HG02981 (cell line): ENCODE results near the gene ALOX15.
"Not testable (repeated sequence)": the region's sequence is repeated elsewhere in the genome, so short reads cannot be mapped to it uniquely, and the experiment has no call there.

ENCODE experiments used
- ATAC-seq: cut with Tn5 transposase; IDR thresholded peaks from one replicate; pipeline ENCODE4 v1.9.1; 2021; ENCODE audit warnings: mild to moderate bottlenecking, moderate library complexity; ENCODE audit not compliant: unreplicated experiment

The ALOX15 gene

GRCh38 chr17:4594931-4595684, 46.4 kb downstream of the ALOX15 start:
- ATAC-seq = no peak

DNA sequence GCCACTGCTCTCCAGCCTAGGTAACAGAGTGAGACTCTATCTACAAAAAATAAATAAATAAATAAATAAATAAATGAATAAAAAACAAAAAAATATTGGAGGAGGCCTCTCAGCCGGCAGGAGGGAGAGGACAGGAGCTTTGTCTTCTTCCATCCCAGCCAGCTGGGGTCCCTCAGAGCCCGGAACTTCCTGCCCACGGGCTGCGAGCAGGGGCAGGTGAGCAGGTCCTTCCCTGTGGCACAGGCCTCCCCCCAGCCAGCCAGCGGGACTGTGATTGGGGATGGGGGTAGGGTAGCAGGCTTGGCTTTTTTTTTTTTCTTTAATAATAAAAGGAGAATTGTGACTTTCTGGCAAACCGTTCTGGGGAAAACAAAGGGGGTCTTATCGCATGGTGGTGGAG, 47.1 kb downstream of the ALOX15 start:
- ATAC-seq = no peak

- ATAC-seq = no peak
These were observed 48.5 kb downstream of the ALOX15 start for GRCh38 chr17:4593021-4593421.

DNA sequence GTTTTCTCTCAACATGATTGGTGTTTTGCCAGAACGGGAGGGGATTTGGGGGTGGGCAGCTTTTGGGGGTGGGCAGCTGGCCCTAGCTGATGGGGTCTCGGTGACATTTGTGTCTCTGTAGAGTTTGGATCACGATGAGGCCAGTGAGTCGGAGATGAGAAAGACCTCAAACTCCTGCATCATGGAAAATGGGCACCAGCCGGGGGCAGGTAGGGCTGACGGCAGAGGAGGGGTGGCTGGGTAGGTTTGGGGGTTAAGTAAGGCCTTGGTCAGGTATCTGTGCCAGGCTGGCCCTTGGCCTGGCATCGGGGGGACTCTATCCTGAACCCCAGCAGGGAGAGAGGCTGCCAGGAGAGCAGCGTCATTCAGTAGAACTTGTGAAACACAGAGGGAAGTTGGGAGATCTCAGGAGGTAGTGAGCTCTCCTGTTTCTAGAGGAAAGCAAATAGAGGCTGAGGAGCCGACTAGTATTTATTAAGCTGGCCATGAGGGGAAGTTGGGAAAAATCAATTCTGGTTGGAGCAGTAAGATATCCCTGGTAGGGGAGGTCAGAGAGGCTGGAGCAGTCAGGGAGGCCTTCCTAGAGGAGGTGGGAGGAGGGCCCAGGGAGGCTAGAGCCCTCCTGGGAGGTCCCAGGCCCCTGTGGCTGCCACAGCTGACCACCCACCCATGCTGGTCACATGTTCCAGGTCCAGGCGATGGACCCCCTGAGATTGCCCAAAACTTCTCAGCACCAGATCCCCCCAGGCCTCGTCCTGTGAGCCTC, 49.1 kb downstream of the ALOX15 start:
- no peak for ATAC-seq

DNA sequence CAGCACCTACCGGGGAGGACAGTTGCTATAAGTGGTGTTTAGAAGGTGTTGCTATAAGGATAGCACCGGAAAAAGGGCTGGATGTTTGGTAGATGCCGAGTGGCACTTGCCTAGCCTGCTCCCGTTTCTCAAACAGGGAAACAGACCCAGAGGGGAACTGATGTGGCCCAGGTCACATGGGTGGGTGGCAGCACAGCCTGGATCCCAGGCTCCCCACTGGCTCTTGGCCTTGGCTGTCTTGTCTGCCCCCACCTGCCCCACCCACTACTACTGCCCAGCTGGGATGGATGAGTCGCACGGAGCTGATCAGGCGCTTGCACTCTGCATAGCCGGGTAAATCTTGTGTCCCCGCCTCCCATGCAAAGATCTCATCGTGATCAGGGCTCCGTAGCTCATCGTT, 49.9 kb downstream of the ALOX15 start:
- no peak for ATAC-seq

GRCh38 chr17:4590981-4591453, 50.5 kb downstream of the ALOX15 start:
- no peak for ATAC-seq

DNA sequence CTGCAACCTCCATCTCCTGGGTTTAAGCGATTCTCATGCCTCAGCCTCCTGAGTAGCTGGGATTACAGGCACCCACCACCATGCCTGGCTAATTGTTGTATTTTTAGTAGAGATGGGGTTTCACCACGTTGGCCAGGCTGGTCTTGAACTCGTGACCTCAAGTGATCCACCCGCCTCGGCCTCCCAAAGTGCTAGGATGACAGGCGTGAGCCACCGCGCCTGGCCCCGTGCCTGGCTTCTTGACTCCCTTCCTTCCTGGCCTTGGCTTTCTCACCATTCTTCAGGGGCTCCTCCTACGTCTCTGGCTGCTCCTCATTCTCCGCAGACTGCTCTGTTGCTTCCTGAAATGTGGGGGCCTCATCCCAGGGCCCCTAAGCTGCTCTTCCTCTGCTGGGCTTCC, 51.4 kb downstream of the ALOX15 start:
- not testable (repeated sequence) for ATAC-seq

GRCh38 chr17:4588898-4589625, 52.4 kb downstream of the ALOX15 start:
- ATAC-seq = no peak

GRCh38 chr17:4588391-4588790, 53.1 kb downstream of the ALOX15 start:
- ATAC-seq = no peak

DNA sequence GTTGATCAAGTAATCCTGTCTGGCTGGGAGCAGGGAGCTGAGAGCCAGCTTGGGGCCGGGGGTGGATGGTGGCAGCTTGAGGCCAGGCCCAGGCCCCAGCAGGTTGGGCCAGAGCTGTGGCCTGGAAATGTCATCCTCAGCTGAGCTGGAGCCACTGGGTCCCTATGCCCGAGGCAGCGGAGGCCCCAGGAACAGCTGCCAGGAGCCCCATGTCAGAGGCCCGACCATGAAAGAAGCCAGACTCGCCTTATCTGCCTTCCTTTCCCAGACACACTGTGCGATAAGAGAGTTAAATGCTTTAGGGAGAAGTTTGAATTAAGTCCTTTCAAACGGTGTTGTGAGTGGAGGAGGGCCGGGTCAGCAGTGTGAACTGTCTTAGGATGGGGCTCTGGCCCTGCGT, 53.7 kb downstream of the ALOX15 start:
- no peak for ATAC-seq

GRCh38 chr17:4587195-4587594, 54.3 kb downstream of the ALOX15 start:
- ATAC-seq = no peak

DNA sequence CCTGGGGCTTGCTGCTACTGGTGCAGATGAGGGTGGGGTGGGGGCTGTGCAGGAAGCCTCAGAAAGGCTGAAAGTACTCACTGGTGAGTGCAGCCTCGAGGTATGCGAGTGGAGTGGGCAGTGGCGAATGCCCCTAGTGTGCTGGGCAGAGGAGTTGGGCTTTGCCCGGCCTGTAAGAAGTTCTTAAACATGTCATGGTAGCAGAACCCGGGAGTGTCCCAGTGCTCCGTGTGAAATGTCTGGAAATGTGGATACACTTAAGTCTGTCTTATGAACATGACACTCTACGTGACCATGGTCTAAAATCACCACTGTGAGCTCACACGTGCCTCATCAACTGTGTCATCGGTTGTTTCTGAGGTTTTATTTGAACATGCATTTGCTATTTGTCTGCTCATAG, 55.4 kb downstream of the ALOX15 start:
- no peak for ATAC-seq

DNA sequence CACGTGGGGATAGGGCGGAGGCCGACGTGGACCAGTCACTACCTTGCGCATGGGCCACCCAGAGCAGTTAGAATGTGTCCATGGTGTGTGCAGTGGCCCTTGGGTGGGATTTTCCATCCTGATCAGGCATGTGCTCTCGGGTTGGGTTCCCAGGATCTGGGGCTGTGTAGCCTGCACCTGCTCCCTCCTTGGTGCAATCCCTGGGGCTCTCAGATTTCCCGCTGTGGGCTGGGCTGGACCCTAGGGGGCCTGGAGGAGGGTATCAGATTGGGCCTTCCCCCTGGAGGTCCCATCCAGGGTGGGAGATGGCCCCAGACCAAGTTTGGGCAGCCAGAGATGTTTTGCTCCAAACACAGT, 55.9 kb downstream of the ALOX15 start:
- ATAC-seq = no peak

GRCh38 chr17:4584917-4585637, 56.4 kb downstream of the ALOX15 start:
- ATAC-seq = no peak

DNA sequence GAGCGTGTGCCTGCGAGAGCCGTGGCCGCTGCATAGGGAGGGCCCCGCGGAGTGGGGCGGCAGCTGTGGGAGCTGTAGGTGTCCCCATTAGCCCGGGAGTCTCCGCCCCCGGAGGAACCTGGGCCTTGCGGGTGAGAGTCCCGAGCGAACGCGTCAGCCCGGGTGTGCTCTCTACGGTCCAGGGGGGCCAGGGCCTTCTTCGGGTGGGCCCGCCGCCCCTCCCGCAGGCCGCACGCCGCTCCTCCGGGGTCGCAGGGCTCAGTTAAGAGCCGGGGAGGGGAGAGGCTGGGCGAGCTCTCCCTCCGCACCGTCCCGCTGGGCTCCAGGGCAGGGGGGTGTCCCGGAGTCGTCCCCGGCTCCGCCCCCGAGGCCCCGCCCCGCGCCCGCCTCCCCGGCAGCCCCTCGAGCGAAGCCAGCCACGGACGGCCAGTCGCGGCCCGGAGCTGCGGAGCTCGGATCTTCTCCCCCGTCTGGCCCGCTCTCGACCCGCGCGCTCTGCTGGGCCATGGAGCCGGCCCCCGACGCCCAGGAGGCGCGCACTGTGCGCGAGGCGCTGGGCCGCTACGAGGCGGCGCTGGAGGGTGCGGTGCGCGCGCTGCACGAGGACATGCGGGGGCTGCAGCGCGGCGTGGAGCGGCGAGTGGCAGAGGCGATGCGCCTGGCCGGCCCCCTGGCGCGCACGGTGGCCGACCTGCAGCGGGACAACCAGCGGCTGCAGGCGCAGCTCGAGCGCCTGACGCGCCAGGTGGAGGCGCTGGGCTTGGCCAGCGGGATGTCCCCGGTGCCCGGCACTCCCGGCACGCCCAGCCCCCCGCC, 57.2 kb downstream of the ALOX15 start, which contains the start of gene SMTNL2:
Gene SMTNL2, plus strand, starts transcription at position 429 of the 816 bp plus-strand sequence. Its CDS starts 77 bp downstream, at position 506.
- ATAC-seq = no peak

DNA sequence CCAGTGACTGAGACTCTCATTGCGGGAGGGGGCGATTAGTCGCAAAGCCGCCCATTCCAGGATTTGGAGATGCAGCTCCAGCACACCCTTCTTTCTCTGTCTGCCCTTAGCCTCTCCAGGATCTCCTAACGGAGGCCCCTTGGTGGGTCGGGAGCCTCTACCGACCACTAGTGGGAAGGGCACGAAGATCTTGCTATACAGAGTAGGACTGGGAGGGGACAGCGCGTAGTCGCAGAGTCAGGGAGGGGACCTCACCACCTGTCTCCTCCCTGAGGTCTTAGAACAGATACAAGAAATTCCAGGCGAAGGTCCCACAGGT, 57.7 kb downstream of the ALOX15 start:
- ATAC-seq = no peak

GRCh38 chr17:4583206-4583605, 58.3 kb downstream of the ALOX15 start:
- no peak for ATAC-seq

DNA sequence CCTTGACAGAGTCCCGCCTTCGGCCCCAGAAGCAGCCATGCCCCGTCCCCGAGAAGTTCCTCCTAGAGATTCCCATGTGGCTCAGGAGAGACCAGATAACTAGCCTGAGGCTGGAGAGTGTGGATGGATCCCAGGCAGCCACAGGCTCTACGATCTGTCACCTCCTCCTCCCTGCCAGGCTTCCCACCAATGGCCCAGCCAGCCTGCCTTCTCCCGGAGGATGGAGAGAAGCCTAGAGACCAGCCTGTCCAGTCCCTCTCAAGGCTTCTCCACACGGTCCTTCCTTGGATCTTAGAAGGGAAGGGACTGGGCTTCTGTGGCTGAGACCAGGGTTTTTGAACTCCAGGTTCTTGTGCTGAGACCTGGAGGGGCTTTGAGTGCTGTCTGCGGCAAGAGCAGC, 58.8 kb downstream of the ALOX15 start:
- no peak for ATAC-seq

DNA sequence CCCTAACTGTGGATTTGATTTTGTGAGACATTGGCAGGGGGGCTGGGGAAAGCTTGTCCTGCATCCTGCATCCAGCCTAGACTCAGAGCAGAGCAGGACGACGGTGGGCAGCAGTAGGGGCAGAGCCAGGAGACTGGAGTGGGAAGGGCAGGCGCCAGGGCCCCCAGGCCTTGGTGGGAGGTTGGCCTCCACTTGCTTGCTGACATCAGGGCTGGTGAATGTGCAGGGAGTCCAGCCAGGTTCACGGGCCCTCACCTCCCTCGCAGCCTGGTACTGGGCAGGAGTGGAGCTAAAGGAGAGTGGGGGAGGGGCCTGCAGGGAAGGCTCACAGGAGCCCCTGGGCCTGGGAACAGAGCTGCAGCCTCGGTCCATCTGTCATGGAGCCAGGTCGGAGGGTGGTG, 59.4 kb downstream of the ALOX15 start:
- ATAC-seq = no peak
